Measurements from ENCODE around the gene AREL1.

AREL1 gene

DNA sequence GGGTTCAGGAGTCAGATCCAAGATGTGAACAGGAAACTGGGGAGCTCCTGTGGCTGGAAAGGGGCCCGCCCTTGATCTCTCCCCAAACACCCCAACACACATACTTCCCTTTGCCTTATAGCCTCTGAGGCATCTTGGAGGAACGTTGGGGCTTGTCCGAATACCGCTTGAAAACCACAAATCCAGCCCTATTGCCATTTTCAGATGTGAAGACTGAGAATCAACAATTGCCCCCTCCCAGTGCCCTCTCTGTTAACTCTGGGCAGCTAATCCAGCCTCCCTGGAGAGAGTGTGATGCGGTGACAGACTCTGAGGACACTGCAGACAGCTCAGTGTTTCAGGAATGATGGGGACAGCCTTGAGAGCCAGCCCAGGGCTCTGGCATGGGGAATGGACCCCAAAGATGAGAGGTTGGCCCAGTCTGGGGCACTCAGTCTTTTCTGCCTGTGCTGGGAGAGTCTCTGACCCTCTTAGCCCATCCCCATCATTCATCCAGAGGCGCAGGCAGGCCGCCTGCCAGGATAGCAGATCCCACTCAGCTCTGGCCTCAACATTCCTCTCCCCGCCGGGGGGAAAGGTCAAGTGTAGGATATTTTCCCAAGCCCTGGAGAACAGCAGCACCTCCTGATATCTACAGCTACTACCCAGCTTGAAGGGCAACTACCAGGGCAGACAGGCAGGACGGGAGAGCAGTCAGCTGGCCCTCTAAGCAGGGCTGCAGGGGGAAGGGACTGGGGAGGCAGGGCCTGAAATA lies 76.3 kb downstream of the AREL1 start:
- H3F3A ChIP-seq (ENCODE audit: control insufficient read depth, insufficient read depth) = no peaks in the 10 kb centered on the region
- H3K9me2 ChIP-seq (replicated peaks; ENCODE audit: control insufficient read depth, low read length) = no peaks in the 10 kb centered on the region
- H3K9me3 ChIP-seq (ENCODE audit: control insufficient read depth, insufficient read depth, low read length) = no peaks in the 10 kb centered on the region
- H3K27ac ChIP-seq (ENCODE audit: low read depth, low read length) = no peak overlapping the region
- H3K4me1 ChIP-seq (ENCODE audit: control insufficient read depth, low read length) = no peaks in the 10 kb centered on the region
- peaks cover 16% of the 10 kb centered on the region for H3K27me3 ChIP-seq (ENCODE audit: control insufficient read depth, low read length)
- no peaks in the 10 kb centered on the region for H4K20me1 ChIP-seq (ENCODE audit: control insufficient read depth, insufficient read depth, low read depth, low read length)
- H3K36me3 ChIP-seq (ENCODE audit: control insufficient read depth, low read length) = no peaks in the 10 kb centered on the region
- H3K79me2 ChIP-seq (ENCODE audit: control insufficient read depth, low read length) = no peaks in the 10 kb centered on the region
- no peak overlapping the region for H3K4me3 ChIP-seq (ENCODE audit: low read length)
- TF ChIP-seq CTCF (IDR thresholded peaks at IDR 0.05; ENCODE audit: low read depth, low read length, poor library complexity, severe bottlenecking) (no peak), EZH2phosphoT487 (IDR thresholded peaks at IDR 0.05; ENCODE audit: borderline replicate concordance, low read length) (no peak)
- no peak overlapping the region for H3K4me2 ChIP-seq (ENCODE audit: low read length)

- Histone ChIP-seq H3F3A (ENCODE audit: control insufficient read depth, insufficient read depth) (no peaks in the 10 kb centered on the region), H3K27me3 (ENCODE audit: control insufficient read depth, low read length) (peaks cover 16% of the 10 kb centered on the region), H3K79me2 (ENCODE audit: control insufficient read depth, low read length) (no peaks in the 10 kb centered on the region), H3K4me2 (ENCODE audit: low read length) (no peak overlapping the region), H3K9me2 (replicated peaks; ENCODE audit: control insufficient read depth, low read length) (no peaks in the 10 kb centered on the region), H3K9me3 (ENCODE audit: control insufficient read depth, insufficient read depth, low read length) (no peaks in the 10 kb centered on the region), H3K27ac (ENCODE audit: low read depth, low read length) (no peak overlapping the region), H4K20me1 (ENCODE audit: control insufficient read depth, insufficient read depth, low read depth, low read length) (no peaks in the 10 kb centered on the region), H3K4me1 (ENCODE audit: control insufficient read depth, low read length) (no peaks in the 10 kb centered on the region), H3K4me3 (ENCODE audit: low read length) (no peak overlapping the region), H3K36me3 (ENCODE audit: control insufficient read depth, low read length) (no peaks in the 10 kb centered on the region)
- TF ChIP-seq CTCF (IDR thresholded peaks at IDR 0.05; ENCODE audit: low read depth, low read length, poor library complexity, severe bottlenecking) = no peak
- TF ChIP-seq EZH2phosphoT487 (IDR thresholded peaks at IDR 0.05; ENCODE audit: borderline replicate concordance, low read length) = no peak
Measured at GRCh38 chr14:74635847-74636246, 77.0 kb downstream of the AREL1 start.

DNA sequence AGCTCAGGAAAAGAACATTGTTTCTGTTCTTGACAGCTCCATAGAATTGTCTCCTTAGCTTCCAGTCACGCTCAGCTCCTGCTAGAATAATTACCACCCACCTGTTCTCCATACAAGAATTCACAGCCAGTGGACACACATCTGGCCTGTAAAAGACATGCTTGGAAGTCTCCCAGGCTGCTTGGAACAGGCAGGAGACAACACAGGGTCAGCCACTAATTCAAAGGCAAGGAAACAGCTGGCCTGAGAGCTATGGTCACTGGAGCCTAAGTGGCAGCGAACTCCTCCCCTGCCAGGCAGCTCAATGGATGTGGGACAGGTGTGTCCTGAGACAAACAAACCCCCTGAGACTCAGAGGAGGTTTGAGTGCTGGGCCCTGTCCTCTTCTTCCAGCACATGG lies 77.9 kb downstream of the AREL1 start:
- Histone ChIP-seq H3K9me3 (ENCODE audit: control insufficient read depth, insufficient read depth, low read length) (no peaks in the 10 kb centered on the region), H3K4me1 (ENCODE audit: control insufficient read depth, low read length) (no peaks in the 10 kb centered on the region), H3K4me2 (ENCODE audit: low read length) (no peak overlapping the region), H3K79me2 (ENCODE audit: control insufficient read depth, low read length) (no peaks in the 10 kb centered on the region), H4K20me1 (ENCODE audit: control insufficient read depth, insufficient read depth, low read depth, low read length) (no peaks in the 10 kb centered on the region), H3K27ac (ENCODE audit: low read depth, low read length) (no peak overlapping the region), H3K4me3 (ENCODE audit: low read length) (no peak overlapping the region), H3K27me3 (ENCODE audit: control insufficient read depth, low read length) (peaks cover 10% of the 10 kb centered on the region; the same call in 1 of the 2 replicates), H3K36me3 (ENCODE audit: control insufficient read depth, low read length) (no peaks in the 10 kb centered on the region), H3F3A (ENCODE audit: control insufficient read depth, insufficient read depth) (no peaks in the 10 kb centered on the region), H3K9me2 (replicated peaks; ENCODE audit: control insufficient read depth, low read length) (no peaks in the 10 kb centered on the region)
- TF ChIP-seq EZH2phosphoT487 (IDR thresholded peaks at IDR 0.05; ENCODE audit: borderline replicate concordance, low read length) = no peak
- TF ChIP-seq CTCF (IDR thresholded peaks at IDR 0.05; ENCODE audit: low read depth, low read length, poor library complexity, severe bottlenecking) = no peak
